GM10847 (cell line): ENCODE measurements around the gene INO80C.

Experiments used
- POLR2A ChIP-seq: IDR thresholded peaks from 2 replicates; pipeline ENCODE4 v1.6.1; 2011; ENCODE audit not compliant: insufficient read length; ENCODE audit errors: extremely low read depth

INO80C gene

DNA sequence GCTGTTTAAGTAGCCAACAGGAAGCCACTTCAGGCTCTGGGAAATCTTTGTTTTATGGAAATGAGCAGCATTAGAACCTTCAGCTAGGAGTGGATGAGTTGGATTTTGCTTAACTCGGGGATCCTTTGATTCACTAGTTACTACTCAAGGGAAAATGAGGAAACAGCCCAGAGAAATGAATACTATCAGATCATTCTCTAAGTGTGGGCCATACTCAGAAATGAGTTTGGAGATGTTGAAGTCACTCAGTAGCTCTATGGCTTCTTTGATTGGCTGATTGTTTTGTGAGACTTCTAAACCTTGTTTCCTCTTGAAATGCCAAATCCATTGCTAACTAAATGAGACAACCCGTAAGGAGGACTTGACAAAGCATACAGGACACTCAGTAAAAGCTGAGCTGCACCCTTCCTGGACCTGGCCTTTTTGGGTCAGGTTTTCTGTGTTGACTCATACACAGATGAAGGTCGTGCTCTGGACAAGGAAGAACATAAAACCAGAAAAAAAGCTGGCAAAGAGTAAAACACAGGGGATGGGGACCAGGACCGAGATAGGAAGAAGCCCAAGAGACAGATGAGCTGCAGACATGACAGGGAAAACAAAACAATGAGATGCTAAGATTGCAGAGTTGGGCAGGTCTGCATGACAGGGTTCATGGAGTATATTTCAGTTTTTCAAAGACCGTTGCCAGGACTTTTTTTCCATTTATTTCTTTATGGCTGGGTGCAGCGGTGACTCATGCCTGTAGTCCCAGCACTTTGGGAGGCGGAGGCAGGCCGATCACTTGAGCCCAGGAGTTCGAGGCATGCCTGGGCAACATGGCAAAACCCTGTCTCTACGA, 41.6 kb downstream of the INO80C start:
- no peak for TF ChIP-seq POLR2A

DNA sequence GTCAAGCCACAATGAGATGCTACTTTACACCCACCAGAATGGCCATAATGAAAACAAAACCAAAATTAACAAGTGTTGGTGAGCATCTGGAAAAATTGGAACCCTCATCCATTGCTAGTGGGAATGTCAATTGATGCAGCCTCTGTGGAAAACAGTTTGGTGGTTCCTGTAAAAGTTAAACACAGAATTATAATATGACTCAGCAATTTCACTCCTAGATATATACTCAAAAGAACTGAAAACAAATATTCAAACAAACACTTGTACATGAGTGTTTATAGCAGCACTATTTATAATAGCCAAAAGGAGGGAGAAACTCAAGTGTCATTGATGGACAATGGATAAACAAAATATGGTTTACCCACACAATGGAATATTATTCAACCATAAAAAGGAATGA, 43.0 kb downstream of the INO80C start:
- no peak for TF ChIP-seq POLR2A

DNA sequence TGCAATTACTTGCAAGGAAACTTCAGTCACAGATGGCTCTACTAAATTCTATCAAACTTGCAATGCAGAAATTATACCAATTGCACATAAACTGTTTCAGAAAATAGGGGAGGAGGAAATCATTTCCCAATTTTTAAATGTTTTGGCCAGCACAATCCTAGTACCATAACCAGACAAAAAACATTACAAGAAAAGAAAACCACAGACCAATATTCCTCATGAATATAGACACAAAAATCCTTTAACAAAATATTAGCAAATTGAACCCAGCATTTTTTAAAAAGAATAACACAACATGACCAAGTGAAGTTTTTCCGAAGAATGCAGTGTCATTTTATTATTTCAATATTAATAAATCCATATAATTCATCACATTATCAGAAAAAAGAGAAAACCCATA, 45.8 kb downstream of the INO80C start:
- no peak for TF ChIP-seq POLR2A

DNA sequence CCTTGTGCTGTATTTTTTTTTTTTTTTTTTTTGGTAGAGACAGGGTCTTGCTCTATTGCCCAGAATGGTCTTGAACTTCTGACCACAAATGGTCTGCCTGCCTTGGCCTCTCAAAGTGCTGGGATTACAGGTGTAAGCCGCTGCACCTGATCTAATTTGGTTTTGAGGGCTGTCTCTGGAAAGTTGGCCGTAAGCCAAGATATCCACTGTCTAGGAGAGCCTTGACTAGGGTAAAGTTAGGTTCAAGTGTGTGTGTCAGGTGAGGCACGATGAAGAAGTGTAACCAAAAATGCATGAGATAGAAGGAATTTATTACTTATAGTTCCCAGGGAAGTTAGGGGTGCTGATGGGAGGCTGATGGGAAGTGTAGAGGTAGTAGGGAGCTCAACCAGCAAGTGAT, 46.7 kb downstream of the INO80C start:
- no peak for TF ChIP-seq POLR2A

DNA sequence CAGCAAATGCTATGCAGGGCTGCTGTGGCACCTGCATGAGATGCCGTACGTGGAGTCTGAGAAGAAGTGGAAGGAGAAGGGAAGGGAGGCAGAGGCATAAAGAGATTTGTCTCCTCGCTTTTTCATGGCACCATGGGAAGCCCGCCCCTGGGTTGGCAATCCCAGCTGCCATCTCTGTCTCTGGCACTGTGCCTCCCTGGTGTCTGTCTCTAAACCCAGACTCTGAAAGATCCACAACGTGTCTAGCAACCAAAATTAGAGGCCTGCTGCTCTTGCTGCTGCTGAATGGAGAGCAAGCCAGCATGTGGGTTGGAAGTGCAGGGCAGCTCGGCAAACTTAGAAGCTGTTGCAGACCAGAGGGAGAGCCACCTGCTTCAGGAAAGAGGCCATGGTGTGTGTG, 53.1 kb downstream of the INO80C start:
- TF ChIP-seq POLR2A = no peak

DNA sequence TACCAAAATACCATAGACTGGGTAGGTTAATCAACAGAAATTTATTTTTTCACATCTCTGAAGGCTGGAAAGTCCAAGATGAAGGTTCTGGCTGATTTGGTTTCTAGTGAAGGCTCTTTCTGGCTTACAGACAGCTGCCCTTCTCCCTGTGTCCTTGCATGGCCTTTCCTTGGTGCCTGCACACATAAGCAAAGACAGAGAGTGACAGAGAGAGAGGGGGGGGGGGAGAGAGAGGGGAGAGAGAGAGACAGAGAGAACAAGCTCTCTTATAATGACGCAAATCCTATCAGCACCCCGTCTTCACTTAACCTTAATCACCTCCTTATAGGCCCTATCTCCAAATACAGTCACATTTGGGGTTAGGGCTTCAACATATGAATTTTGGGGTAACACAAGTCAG, 53.9 kb downstream of the INO80C start:
- no peak for TF ChIP-seq POLR2A

DNA sequence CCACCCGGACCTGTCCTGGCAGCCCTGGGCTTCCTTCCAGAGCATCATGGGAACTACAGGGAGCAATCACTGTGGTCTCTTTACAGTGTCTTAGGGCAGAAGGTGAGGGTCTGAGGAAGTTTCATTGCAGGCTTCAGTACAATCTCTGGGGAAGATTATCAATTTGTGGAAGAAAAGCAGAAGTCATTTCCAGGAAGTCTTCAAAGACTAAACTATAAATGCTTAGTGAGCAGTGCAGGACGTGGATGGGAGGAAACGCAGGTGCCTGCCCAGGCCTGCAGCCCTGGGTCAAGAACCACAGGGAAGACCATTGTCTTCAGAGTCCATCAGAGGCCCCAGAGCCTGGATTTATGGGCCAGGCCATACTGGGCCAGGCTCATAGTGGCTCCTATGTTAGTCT, 54.3 kb downstream of the INO80C start:
- TF ChIP-seq POLR2A = no peak

DNA sequence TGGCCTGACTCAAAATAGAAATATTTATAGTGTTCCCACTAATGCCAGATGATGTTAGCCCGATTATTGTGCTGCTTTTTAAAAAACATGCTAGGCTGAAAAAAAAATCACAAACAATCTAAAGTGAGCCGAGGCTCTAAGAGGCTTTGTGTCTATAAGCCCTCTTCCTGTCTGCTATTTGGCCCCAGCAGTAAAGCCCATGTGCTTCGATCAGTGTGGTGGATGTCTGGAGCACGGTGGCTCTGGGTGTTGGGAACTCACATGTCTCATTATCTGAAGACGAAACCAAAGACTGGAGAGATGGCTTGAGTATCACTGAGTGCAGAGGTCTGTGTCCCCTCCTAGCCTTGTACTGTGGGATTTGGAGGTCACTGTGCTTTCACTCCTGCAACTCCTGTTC, 55.1 kb downstream of the INO80C start:
- no peak for TF ChIP-seq POLR2A

DNA sequence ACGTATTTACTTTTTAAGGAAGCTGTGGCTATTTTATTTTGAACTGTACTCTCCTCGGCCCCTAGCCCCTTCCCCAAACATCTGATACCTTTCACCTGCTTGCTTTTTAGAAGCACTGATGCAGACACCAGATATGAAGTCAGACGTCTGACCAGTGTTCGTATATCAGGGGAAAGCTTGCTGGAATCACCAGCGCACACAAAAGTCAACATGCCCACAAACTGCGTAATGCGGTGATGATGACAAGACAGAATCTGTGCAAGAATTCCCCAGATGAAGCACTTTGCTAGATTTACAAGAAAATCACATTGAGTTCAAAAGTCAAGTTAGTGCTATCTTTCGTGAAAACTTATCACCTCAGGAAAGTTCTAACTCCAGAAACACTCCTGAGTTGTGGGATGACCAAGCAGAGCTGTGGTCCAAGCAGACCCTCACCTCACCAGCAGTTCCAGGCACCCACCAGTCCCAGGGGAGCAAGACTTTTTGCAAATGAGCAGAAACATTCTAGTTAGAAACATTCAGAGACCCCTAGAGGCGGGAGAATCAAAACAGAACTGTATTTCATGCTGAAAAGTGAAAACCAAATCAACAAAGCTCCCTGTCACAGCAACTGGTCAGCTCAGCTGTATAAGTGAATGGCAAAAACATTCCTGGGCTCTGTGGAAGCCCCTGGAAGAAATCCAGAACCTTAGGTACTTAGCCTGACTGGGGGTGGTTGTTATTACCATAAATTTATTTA, 55.7 kb downstream of the INO80C start:
- no peak for TF ChIP-seq POLR2A

DNA sequence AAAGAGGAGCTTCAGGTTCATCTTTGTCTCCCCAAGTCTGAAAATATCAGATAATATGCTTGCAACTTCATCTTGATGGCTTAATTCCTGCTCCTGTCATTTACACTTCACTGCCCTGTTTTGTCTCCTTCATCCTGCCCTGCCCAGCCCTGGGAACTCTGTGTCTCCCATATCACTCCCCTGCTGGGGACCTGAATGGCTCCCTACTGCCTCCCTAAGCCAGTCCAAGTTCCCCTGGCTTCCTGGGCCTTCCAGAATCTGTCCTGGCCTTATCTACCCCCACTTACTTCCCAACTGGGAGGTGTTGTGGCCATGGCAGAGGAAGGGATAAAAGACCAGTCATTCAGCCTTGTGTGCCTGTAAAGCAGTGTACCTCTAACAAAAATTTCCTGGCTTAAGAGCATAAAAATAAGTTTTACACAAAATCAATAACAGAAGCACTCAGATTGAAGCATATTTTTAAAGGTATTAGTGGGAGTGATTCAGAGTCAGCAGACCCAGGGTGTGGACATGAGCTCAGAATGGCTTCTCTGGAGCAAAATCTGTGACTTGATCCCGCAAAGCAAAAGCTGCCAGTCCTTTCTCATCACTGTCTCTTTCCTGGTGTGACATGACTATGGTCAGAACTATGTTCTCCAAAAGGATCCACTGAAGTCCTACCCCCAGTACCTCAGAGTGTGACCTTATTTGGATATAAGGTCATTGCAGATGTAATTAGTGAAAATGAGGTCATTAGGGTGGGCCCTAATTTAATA, 59.1 kb downstream of the INO80C start:
- TF ChIP-seq POLR2A = no peak

DNA sequence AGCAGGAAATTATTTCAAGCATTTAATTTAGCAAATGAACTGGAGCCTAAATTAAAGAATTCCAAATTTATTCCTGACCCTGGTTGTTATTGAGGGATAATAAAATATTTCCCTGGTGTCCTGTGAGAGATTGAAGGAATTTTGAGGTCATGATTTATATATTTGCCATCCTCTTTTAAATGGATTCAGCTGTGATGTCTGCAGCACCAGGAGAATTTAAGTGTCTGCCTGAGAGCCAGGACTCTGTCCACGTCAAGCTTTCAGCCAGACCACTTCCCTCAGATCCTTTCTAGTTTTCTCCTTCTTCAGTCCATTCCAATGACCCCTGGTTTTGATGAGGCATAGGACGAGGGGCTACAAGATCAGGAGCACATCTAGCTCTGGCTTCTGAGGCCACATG, 59.9 kb downstream of the INO80C start:
- no peak for TF ChIP-seq POLR2A

DNA sequence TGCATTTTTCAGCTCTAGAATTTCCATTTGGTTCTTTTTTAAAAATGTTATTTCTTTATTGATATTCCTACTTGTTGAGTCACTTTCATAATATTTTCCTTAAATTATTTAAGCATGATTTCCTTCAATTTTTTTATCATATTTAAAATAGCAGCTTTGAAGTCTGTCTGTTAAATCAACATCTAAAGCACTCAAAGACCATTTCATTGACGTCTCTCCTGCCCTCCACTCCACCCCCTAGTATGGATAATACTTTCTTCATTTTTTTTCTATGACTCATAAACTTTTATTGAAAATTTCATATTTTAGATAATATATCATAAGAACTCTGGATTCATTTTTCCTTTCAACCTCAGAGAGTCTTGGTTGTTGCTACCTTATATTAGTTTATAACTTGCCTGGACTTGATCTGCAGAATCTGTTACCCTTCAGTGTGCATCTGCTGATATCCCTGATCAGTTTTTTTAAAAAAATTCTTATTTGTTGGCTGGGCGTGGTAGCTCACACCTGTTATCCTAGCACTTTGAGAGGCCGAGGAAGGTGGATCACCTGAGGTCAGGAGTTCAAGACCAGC, 61.6 kb downstream of the INO80C start:
- no peak for TF ChIP-seq POLR2A

DNA sequence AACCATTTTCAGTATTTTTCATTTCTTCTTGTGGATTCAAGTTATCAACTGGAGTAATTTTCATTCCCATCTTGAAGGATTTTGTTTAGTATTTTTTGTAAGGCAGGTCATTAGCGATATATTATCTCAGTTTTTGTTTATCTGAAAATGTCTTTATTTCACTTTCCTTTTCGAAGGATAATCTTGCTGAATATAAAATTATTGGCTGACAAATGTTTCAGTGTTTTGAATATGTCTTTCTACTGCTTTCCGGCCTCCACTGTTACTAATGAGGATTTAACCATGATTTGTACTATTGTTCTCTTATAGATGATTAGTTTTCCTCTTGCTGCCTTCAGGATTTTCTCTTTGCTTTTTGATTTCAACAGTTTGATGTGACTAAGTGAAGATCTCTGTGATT, 62.4 kb downstream of the INO80C start:
- no peak for TF ChIP-seq POLR2A

DNA sequence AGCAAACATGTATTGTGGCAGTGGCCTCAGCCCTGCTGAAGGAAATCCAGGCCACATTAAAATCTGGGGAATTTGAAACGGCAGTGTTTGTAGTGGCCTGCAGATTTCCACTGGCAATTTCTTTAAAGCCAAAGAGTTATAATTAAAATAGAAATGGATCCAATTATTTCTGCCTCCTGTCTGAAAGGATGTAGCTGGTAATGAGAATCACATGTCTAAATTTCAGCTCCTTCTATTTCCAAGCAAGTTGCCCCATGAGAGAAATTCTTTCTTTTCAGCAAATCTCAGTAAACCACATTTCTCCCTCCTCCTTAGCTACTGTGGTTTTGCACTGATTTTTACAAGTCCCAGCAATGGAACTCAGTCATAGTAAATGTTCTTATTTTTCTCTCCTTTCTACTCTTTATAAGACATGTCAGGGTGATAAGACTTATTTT, 65.2 kb downstream of the INO80C start:
- no peak for TF ChIP-seq POLR2A

DNA sequence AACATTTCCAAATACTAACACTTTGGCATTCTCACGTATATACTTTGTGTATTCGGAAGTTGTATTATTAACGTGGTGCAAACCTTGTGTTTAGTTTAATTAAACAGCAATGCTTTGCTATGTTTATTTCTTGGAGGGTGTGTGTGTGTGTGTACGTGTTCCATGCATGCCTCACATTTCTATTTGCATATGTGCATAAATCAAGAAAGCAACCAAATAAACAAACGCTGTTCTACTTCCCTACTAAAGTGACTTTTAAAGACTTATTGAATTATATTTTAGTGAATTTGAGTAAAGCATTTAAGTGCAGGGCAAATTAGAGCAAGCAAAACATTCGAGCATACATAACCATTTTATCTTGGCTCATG, 66.4 kb downstream of the INO80C start:
- TF ChIP-seq POLR2A = no peak

DNA sequence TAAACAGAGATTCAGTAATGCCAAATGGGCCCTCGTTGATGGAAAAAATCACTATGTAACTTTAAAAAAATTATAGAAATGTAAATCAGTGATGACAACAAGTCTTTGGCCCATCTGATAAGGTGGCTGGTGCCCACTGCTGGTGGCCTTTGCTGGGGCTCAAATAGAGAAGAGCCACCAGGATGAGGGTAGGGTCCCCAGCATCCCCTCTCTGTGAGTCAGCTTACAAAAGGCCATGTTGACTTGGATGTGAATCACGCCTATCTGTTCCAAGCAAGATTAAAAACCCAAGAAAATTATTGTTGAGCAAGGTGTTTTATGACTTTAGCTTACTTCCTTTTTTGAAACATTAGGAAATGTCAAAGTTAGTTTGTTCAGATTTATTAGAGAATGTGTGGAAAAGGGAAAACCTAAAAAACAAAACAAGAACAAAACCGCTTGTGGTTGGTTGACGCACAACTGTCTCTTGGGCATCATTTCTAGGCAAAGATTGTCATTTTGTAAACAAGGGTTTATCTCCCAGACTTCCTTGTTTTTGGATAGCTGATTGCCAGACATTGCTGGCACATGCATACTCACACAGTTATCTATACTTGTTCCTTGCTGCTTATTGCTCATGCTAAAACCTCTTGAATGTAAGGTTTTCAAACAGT, 66.9 kb downstream of the INO80C start:
- TF ChIP-seq POLR2A = no peak

DNA sequence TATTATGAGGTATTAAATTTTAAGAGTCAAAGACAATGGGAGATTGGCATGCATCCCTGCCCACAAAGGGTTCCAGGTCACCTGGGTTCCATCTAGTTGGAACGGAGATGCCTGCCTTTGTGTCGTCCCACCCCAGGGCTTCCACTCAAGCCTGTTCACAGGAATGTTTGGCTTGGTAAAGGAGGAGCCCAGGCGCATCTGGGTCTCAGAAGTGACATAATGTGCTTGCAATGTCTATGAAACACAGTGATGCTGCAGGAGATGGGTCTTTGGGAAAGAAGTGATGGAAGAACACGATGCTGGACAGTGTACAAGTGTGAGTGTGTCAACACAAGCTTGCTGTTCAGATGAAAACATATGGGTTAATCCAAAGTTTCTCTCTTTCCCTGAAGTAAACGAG, 71.0 kb downstream of the INO80C start:
- TF ChIP-seq POLR2A = no peak
